ENCODE results near the gene RFX1. TPM values are rescaled to one million over a fixed set of nuclear protein-coding genes. Genes with fewer than 3 reads are reported as not detected.
"Not testable (repeated sequence)": the region's sequence is repeated elsewhere in the genome, so short reads cannot be mapped to it uniquely, and the experiment has no call there.

RFX1 gene
- polyA plus RNA-seq, 1 donor = 5.8 TPM

- no peak for DNase-seq (ENCODE audit: low read depth)
Measured at GRCh38 chr19:13979686-13980085, 26.4 kb downstream of the RFX1 start.

GRCh38 chr19:13979244-13979615 lies 26.9 kb downstream of the RFX1 start:
- no peak for DNase-seq (ENCODE audit: low read depth)

- DNase-seq (ENCODE audit: low read depth) = peak; percentile 54
Measured at GRCh38 chr19:13978351-13979243, 27.5 kb downstream of the RFX1 start.

- DNase-seq (ENCODE audit: low read depth) = no peak
Measured at GRCh38 chr19:13977803-13978202, 28.3 kb downstream of the RFX1 start.

- no peak for DNase-seq (ENCODE audit: low read depth)
Measured at GRCh38 chr19:13976446-13976845, 29.7 kb downstream of the RFX1 start.

GRCh38 chr19:13975870-13976269 lies 30.2 kb downstream of the RFX1 start:
- DNase-seq (ENCODE audit: low read depth) = no peak

DNA sequence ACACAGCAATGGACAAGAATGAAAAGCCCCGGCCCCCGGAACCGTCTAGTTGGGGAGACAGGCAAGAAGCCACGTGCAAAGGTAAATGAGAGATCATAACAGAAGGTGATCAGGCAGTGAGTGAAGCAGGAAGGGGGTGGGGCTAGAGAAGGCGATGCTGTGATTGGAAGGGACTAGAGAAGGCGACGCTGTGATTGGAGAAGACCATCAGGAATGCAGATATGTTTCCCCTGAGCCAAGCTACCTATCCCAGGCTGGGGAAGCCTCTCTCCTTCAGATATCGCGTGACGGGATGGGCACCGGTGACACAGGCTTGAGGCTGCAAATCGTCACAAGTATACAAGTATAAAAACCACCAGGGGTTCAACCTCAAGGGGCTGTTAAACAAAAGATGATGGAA lies 32.0 kb downstream of the RFX1 start:
- DNase-seq (ENCODE audit: low read depth) = no peak

GRCh38 chr19:13973479-13973878 lies 32.6 kb downstream of the RFX1 start:
- not testable (repeated sequence) for DNase-seq (ENCODE audit: low read depth)

DNA sequence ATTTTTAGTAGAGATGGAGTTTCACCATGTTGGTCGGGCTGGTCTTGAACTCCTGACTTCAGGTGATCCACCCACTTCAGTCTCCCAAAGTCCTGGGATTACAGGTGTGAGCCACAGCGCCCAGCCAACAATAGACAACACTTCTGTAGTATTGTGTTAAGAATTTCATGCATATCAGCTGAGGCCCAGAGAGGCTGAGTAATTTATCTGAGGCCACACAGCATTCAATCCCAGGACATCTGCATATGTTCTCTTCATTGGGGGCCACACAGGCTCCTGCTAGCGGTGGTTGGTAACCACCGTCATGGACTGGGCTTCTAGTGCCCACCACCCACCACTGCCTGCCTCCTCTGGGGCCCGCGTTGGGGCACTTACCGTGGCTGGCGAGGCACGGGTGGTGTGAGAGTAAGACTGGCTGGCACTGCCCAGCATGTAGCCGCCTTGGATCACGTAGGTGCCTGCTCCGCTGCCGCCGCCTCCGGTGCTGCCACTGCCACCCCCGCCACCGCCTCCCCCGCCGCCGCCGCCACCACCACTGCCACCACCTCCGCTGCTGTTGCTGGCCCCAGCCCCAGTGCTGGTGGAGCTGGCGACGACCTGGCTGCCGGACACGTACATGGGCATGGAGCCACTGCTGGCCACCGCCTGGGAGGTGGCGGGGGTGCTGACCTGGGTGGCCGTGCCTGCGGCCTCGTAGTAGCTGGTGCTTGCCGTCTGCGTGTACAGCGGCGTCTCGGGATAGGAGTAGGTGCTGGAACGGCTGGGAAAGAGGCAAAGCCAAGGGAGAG lies 33.6 kb downstream of the RFX1 start:
- DNase-seq (ENCODE audit: low read depth) = no peak

- not testable (repeated sequence) for DNase-seq (ENCODE audit: low read depth)
Measured at GRCh38 chr19:13971868-13972267, 34.3 kb downstream of the RFX1 start.

GRCh38 chr19:13969897-13970296 lies 36.2 kb downstream of the RFX1 start:
- no peak for DNase-seq (ENCODE audit: low read depth)

- no peak for DNase-seq (ENCODE audit: low read depth)
Measured at GRCh38 chr19:13968999-13969398, 37.1 kb downstream of the RFX1 start.

DNA sequence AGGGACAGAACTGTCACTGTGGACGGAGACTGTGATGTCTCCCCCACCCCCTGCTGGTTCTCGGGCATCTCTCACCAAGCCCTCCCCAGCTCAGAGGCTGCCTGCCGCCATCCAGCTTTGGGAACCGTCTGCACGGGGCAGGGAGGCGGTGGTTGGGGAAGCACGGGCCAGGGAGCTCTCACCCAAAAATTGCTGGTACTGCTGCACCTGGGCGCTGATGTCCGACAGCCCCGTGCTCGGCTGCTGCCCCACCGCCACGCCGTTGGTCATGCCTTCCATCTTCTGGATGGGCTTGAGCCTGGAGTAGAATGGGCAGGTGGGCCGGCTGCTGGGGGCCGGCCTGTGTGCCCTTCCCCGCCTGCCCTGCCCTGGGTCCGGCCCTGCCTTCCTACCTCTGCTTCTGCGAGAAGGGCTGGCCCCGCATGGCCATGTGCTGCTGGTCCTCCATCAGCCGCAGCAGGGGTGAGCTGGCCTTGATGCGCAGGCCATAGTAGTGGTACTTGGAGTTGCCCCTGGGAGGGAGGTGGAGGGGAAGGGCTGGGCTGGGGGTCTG lies 37.7 kb downstream of the RFX1 start:
- DNase-seq (ENCODE audit: low read depth) = no peak

DNA sequence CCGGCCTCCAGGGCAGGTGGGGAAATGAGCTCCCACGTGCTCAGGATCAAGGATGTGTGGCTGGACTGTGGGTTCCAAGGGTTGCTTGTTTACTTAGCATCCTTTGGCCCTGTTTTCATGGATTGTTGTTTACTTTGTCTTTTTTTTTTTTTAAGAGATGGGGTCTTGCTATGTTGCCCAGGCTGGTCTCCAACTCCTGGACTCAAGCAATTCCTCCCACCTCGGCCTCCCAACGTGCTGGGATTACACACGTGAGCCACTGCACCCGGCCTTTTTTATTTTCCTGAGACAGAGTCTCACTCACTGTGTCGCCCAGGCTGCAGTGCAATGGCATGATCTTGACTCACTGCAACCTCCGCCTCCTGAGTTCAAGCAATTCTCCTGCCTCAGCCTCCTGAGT lies 38.9 kb downstream of the RFX1 start:
- DNase-seq (ENCODE audit: low read depth) = not testable (repeated sequence)

DNA sequence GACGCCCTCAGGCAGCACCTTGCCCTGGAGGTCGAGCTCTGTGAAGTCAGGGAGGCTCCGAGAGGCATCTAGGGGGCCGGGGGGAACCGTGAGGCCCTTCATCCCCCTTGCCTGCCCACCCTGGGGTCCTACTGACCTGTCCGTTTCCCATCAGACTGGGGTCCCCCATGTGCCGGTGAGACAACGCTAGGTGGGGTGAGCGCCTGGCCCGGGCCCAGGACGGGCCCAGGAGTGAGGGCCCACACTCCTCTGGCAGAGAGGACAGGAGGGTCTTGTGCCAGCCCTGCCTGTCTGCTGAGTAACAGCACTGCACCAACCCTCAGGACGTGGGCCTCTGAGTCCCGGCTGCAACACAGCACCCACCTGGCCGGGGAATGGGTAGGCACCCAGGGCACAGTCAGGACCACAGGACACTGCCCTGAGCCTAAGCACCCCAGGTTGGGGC lies 39.4 kb downstream of the RFX1 start:
- no peak for DNase-seq (ENCODE audit: low read depth)

GRCh38 chr19:13965926-13966683 lies 40.0 kb downstream of the RFX1 start:
- DNase-seq (ENCODE audit: low read depth) = no peak

- no peak for DNase-seq (ENCODE audit: low read depth)
Measured at GRCh38 chr19:13965377-13965896, 40.7 kb downstream of the RFX1 start.

DNA sequence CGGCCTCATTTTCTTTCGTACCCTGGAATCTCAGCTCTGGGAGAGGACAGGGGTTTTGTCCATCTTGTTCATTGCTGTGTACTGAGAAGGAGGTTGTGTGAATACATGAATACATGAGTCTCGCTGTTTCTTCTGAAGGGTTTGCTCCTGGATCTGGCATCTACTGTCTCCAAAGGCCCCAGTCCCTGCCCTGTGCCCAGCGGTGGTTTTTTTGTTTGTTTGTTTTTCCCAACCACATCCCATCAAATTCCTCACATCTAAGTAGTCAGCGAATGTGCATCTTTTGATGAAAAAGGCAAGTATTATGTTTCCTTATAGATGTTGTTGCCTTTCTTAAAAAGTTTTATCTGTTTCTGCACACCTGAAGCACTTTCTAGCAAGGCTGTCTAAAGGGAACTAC lies 41.3 kb downstream of the RFX1 start:
- no peak for DNase-seq (ENCODE audit: low read depth)

DNA sequence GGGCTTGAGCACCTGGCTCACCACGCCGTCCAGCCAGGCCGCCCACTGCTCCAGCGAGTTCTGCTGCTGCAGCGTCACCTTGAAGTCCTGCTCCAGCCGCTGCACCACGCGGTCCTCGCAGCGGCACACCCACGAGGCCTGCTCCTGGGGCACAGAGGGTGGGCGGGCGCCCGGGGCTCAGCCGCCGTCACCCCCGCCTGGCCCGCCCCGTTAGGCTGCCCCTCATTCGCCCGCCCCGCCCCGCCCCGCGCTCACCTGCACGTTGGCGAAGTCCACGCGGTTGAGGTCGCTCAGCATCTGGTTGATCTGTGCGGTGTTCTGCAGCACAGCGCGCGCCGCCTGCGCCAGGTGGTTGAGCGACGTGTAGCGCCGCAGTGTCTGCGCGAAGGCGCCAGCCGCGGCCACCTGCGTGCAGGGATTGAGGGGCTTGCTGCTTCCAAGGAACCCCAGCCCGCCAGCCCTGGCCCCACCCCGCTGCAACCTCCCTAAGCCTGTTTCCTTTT lies 42.5 kb downstream of the RFX1 start:
- no peak for DNase-seq (ENCODE audit: low read depth)

DNA sequence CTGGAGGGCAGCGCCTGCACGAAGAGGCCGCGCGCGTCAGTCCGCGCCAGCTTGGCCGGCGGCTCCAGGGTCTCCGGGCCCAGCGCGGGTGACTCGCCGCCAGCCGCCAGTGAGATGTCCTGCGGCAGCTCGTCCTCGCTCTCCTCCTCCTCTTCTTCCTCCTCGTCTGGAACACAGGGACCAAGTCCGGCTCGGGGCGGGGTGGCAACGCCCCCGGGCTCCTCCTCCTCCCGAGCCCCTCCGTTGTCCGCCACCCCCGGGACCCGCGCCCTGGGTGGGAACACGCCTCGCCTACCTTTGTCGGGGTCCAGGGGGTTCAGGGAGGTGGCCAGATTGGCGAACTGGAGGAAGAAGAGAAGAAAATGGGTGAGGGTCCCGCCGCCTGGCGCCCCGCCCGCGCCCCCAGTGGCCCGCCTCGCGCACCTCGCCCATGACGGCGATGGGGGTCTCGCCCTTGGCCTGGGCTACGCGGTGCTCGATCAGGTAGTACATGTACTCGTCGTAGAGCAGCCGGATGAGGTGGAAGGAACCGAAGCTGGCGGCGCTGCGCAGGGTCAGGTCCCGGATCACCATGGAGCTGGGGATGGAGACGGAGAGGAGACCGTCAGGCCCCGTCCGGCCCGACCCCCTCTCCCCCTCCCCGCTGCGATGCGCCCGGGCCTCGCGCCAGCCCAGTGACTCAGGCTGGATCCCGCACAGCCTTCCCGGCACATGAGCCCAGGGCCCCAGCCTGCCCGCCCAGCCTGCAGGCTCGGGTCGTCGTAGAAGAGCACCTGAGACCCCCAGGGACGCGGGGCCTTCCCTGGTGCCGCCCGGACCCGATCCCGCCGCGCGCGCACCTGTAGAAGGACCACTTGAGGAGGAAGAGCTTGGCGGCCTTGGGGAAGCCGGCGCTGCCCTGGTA lies 43.2 kb downstream of the RFX1 start:
- DNase-seq (ENCODE audit: low read depth) = no peak
